ENCODE measurements around the gene CYGB.

Gene CYGB

GRCh38 chr17:76501827-76502307 is 35.6 kb downstream of the CYGB start:
- DNase-seq (ENCODE audit: low read depth in 2 of 3, low spot score in 1 of 3) = no peak

DNA sequence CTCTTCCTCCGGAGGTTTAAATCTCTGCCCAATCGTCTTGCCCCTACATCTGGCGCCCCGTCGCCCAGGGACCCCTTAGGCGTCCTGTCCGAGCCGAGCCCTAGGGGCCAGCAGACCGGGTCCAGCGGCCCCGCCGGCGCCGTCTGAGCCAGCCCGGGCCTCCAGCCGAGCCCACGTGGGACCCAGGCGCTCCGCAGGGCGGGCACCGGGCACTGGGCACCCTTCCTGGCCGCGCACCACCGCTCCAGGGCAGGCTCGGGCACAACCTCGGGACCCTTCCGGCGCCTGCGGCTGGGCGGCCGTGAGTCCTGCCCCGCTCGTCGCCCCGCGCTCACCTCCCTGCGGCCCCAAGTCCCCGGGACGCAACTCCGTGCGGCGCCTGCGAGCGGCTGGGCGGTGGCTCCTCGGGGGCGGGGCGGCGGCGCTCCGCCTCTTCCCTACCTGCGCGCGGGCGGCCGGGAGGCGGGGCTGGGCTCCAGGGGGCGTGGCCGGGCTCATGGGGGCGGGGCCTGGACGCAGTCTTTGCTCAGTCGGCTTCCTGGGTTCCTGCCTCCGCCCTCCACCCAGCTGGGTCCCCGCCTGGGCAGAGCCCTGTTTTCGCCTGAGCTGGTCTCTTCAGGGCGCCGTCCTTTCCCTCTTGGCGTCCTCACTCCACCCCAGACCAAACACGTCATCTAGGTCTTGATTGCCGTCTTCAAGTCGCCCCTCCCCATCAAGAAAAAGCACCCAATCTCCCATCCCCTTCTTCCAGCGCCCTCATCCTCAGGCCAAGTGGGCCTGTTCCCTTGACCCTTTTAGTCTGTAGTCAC is 36.3 kb downstream of the CYGB start, which contains the start of gene RHBDF2:
TSS of gene RHBDF2 (minus strand) at position 406 of the 809 bp plus-strand sequence. CDS start 19,899 bp downstream, outside the sequence.
- DNase-seq (ENCODE audit: low read depth in 2 of 3, low spot score in 1 of 3) = peak; percentile 91 to 99 (median 94)

- no peak for DNase-seq (ENCODE audit: low read depth in 2 of 3, low spot score in 1 of 3)
These were observed 36.8 kb downstream of the CYGB start for GRCh38 chr17:76500747-76501017.

DNA sequence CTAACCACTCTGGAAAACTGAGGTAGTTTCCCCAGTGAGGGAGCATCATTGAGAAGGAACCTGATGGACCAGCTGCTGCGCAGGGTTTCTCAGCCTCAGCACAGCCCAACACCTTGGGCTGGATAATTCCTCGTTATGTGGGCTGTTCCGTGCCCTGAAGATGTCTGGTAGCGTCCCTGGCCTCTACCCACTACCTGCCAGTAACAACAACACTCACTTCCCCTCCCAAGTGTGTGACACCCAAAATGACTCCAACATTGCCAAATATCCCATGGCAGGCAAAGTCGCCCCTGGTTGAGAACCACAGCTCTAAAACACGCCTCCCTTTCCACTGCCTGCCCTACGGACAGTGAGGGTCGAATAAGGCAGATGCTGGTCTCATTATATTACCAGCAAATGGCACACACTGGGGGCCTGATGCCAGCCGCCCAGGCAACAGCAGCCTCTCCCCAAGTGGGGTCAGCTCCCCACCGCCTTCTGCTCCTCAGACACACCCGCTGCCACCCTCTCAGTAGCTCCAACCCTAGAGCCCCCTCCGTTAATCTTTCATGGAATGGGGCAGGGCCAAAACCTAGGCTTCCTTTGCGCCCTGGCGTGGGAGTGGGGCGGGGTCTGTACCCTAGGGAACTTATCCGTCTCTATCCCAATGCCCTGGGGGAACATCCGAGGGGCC is 37.3 kb downstream of the CYGB start:
- no peak for DNase-seq (ENCODE audit: low read depth in 2 of 3, low spot score in 1 of 3)

- DNase-seq (ENCODE audit: low read depth in 2 of 3, low spot score in 1 of 3) = no peak
These were observed 38.2 kb downstream of the CYGB start for GRCh38 chr17:76499267-76499667.

DNA sequence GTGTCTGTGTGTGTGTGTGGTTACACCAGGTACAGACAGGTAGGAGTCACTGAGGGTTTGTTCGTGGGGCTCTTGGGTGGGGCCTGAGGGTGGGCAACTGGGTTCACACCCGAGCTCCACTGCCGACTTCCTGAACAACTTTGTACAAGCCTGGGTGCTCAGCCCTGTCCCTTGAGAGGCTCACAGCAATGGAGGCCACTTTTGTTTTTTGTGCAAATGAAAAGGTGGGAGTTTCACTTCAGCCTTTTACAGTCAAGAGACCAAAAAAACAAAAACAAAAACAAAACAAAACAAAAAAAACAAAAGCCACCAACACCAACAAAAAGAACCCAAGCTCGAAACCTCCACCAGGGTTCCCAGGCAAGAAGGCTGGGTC is 38.6 kb downstream of the CYGB start:
- no peak for DNase-seq (ENCODE audit: low read depth in 2 of 3, low spot score in 1 of 3)

- DNase-seq (ENCODE audit: low read depth in 2 of 3, low spot score in 1 of 3) = no peak
These were observed 39.3 kb downstream of the CYGB start for GRCh38 chr17:76497979-76498875.

GRCh38 chr17:76497699-76497978 is 39.9 kb downstream of the CYGB start:
- no peak for DNase-seq (ENCODE audit: low read depth in 2 of 3, low spot score in 1 of 3)

- DNase-seq (ENCODE audit: low read depth in 2 of 3, low spot score in 1 of 3) = no peak
These were observed 41.0 kb downstream of the CYGB start for GRCh38 chr17:76496464-76496863.

GRCh38 chr17:76495663-76496400 is 41.7 kb downstream of the CYGB start:
- DNase-seq (ENCODE audit: low read depth in 2 of 3, low spot score in 1 of 3) = no peak

DNA sequence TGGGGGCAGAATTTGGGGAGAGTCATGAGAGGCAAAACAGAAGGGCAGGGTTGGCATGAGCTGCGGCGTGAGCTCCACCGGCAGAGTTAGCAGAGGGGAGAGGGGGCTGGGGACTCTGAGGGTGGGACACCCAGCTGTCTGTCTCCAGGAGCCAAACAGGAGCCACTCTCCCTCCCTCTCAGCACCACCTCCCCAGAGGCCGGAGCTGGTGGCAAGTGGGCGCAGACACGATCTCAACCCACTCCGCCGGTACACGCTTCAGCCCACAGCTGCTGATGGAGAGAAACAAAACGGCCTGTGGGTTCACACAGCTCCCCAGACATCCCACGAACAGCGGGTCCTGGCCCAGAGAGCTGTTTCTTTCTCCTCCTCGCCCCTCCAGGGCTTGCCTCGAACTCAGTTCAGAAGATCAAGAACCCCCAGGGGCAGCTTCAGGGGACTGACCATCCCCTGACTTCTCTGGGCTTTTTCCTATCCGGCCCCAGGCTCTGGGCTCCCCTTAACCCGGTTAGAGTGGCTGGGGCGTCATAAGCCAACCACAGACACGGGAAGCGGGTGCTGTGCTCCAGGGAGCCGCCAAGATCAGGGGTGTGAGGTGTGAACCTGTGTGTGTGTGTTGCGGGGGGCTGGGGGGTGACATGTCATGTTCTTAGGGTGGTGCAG is 43.9 kb downstream of the CYGB start:
- DNase-seq (ENCODE audit: low read depth in 2 of 3, low spot score in 1 of 3) = no peak

- DNase-seq (ENCODE audit: low read depth in 2 of 3, low spot score in 1 of 3) = peak; percentile 34 to 54 (median 40)
These were observed 44.5 kb downstream of the CYGB start for GRCh38 chr17:76492989-76493501.

DNA sequence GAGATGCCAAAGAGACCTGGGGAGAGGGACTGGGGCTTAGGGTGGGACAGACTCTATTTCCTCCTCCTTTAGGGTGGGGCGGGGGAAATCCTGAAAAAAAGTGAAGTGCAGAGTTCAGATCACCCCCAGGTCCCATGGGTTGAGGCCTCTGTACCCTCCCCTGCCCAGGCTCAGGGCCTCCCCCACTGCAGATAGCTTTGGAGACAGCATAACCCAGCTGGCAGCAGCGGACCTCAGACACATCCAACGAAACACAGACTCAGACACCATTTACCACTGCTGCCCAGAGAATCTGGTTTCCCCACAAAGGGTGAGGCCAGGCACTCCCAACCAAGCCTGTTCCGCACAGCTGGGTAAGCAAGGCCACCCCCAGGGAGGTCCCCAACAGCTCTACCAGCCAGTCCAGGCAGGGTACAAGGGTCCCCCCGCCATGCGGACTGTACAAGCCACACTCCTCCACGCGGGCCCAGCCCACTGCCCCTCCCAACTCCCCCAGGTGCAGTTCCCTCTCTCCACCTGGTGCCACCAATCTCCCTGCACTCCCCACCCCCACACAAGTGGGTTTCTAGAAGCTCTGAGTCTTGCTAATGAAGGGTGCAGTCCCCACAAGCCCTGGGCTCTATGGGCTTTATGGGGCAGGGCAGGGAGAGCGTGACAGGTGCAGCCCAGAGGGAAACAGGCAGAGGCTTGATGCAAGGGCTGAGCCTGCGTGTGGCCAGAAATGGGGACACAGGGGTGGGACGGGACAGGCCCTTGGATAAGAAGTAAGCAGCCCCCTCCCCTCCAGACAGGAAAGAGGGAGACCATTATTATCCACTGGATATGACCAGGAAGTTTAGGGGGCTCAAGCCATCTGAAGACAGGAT is 45.2 kb downstream of the CYGB start:
- no peak for DNase-seq (ENCODE audit: low read depth in 2 of 3, low spot score in 1 of 3)

- DNase-seq (ENCODE audit: low read depth in 2 of 3, low spot score in 1 of 3) = no peak
These were observed 46.0 kb downstream of the CYGB start for GRCh38 chr17:76491271-76492122.

DNA sequence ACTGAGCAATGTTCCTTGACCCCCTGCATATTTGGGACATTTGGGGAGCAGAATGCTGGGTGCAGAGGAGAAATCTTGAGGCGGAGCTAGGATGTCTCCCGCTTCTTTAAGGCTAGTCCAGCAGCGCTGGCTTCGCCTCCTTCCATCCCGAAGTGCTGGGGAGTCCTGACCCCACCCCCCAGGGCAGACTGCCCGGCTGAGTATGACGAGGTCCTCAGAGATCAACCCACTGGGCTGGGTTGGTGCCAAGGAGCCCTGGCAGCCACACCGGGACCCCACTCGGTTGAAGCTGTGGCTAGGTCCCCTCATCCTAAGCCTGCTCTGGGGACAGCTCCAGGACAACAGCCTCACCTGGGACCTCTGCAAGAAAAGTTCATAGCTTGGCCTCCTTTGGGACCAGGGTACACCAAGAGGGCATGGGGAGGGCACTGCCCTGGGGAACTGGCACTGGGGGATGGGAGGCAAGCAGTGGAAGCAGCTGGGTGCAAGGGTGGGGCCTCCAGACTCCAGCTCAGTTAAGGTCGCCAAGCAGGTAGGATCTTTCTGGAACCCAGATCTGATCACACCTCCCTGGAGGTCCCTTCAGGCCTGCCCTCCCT is 47.3 kb downstream of the CYGB start:
- DNase-seq (ENCODE audit: low read depth in 2 of 3, low spot score in 1 of 3) = no peak

GRCh38 chr17:76487451-76488192 is 49.9 kb downstream of the CYGB start:
- DNase-seq (ENCODE audit: low read depth in 2 of 3, low spot score in 1 of 3) = no peak

DNA sequence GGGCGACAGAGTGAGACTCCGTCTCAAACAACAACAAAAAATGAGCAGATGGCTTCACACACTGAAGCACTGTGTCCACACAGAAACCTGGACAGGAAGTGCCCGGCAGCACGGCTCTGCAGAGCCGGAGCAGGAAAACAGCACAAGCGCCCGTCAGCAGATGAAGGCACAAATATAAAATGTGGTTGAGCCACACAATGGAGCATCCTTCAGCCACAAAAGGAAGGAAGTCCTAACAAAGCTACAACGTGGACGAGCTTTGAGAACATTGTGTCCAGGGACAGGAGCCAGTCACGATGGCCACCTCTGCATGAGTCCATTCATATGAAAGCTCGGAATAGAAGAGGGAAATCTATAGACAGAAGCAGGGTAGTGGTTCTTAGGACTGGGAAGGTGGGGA is 51.9 kb downstream of the CYGB start:
- no peak for DNase-seq (ENCODE audit: low read depth in 2 of 3, low spot score in 1 of 3)

All from stimulated activated CD4-positive, alpha-beta T cell treated with anti-CD3 and anti-CD28 coated beads, Interleukin-12 subunit alpha, Interleukin-12 subunit beta, amount 100 ng/mL, for 48 hours (primary cell).